Fibroblast of mammary gland (primary cell): ENCODE results near the gene IL17REL.

Experiments
- DNase-seq: peaks from one replicate; pipeline ENCODE4 v3.0.0-alpha.2; 2010; ENCODE audit warnings: low read depth
- H3K4me3 ChIP-seq: 2 replicates; pipeline ENCODE4 v1.5.1; 2011; ENCODE audit warnings: low read depth, mild to moderate bottlenecking, low read length, moderate library complexity; ENCODE audit not compliant: control insufficient read depth
- TF ChIP-seq, protein P1 (sequence below): conservative IDR thresholded peaks from 2 replicates; pipeline ENCODE4 v1.5.1; 2011; ENCODE audit warnings: low read depth, low read length, inconsistent platforms; ENCODE audit not compliant: control insufficient read depth, insufficient read depth

Gene IL17REL

DNA sequence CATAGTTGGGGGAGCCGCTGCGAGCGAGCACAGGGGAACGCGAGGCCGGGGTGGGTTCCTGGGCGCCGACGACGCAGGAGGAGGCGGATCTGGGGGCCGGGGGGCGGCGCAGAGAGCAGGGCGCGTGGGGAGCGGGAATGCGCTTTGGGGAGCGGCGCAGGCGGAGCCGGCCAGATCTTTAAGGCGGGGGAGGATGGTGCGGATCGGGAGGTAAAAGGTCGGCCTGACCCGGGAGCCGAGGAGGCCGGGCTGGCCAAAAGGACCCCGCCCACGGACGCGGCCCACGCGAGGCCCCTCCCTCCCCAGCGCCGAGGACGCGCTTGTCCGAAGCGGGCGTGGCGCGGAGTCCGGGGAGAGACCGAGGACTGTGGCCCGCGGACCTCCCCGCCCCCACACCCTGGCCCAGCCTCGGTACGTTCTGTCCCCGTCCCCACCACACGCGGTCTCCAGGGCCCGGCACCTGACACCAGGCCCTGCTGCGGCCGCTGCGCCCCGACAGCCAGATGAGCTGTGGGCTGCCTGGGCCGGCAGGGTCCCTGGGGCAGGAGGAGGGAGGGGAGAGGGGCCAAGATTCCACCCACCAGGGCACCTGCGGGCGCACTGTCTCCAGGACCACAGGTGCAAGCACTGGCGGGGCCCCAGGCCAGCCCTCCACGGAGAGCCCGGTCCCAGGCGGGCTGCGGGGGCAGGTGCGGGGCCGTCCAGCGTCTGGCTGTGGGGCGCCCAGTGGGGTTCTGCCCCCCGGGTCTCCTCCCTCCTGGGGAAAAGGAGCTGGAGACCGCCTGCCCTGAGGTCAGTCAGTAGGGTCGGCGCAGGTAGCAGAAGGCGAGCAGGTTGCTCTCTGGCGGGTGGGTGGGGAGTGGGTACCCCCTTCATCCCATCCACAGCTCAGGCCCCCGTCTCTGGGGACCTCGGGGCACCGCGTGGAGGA is 41.1 kb downstream of the IL17REL start:
- peak overlapping the region; percentile 34 for H3K4me3 ChIP-seq
- peak; percentile 63 for DNase-seq
- TF ChIP-seq, protein P1, sequence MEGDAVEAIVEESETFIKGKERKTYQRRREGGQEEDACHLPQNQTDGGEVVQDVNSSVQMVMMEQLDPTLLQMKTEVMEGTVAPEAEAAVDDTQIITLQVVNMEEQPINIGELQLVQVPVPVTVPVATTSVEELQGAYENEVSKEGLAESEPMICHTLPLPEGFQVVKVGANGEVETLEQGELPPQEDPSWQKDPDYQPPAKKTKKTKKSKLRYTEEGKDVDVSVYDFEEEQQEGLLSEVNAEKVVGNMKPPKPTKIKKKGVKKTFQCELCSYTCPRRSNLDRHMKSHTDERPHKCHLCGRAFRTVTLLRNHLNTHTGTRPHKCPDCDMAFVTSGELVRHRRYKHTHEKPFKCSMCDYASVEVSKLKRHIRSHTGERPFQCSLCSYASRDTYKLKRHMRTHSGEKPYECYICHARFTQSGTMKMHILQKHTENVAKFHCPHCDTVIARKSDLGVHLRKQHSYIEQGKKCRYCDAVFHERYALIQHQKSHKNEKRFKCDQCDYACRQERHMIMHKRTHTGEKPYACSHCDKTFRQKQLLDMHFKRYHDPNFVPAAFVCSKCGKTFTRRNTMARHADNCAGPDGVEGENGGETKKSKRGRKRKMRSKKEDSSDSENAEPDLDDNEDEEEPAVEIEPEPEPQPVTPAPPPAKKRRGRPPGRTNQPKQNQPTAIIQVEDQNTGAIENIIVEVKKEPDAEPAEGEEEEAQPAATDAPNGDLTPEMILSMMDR = no peak

DNA sequence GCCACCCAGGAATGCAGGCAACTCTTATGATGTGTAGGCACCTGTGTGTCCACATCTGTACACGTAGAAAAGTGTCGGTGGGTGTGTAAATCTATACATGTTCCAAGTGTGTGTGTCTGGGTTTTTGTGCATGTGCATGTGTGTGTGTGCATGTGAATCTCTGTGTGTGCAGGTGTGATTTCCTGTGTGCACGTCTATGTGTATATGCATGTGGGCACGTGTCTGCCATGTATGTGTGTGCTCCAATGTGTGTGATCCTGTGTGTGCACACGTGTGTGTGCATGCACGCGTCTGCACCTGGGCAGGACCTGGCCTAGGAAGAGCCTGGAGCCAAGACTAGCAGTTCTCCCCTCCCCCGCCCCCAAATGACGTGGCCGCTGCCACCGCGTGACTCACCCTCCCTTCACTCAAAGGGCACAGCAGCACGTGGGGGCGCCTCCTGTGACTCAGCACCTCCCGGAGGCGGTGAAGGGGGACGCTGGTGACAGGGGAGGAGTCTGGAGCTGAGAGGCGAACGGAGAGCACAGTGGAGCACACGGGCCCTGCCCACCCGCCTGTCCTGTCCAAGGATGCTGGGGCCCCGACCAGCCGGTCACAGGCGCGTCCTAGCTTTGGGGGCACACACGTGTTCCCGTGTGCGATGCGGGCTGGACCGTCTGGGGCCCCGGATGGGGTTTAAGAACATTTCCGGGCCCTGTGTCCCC is 41.9 kb downstream of the IL17REL start:
- peak overlapping the region; percentile 34 for H3K4me3 ChIP-seq
- TF ChIP-seq, protein P1 = no peak
- DNase-seq = peak; percentile 96

DNA sequence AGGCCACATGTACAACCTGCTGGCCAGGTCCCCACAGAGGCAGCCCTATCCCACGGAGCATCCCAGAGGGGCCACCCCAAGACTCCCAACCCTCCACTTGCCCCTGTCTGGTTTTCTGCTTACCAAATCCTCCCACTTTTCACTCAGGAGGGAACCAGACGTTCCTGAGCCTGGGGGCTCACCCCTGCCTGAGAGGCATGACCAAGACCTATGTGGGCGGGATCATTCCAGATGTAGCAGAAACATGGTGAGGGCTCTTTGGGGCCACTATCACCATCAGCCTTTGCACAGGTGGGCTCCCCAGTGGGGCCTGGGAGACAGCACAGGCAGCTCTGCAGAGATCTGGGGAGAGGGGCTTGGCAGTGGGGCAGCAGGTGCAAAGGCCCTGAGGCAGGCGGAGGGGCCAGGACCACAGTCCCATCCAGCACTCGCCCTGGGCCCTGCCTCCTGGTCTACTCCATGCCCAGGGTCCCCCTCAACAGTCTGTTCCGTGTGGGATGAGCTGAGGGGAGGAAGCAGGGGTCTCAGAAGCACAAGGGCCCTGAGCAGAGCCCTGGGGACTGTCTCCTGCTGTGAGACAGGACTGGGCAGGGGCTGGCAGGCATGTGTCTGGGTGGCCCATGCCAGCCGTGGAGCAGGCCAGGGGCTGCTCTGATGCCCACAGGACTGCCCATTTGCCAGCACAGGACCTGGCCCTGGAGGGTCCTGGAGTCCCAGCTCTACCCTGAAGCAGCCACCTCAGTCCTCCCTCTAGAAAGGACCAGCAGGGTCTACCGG is 42.6 kb downstream of the IL17REL start:
- TF ChIP-seq, protein P1 = no peak
- DNase-seq = no peak
- no peak overlapping the region for H3K4me3 ChIP-seq

DNA sequence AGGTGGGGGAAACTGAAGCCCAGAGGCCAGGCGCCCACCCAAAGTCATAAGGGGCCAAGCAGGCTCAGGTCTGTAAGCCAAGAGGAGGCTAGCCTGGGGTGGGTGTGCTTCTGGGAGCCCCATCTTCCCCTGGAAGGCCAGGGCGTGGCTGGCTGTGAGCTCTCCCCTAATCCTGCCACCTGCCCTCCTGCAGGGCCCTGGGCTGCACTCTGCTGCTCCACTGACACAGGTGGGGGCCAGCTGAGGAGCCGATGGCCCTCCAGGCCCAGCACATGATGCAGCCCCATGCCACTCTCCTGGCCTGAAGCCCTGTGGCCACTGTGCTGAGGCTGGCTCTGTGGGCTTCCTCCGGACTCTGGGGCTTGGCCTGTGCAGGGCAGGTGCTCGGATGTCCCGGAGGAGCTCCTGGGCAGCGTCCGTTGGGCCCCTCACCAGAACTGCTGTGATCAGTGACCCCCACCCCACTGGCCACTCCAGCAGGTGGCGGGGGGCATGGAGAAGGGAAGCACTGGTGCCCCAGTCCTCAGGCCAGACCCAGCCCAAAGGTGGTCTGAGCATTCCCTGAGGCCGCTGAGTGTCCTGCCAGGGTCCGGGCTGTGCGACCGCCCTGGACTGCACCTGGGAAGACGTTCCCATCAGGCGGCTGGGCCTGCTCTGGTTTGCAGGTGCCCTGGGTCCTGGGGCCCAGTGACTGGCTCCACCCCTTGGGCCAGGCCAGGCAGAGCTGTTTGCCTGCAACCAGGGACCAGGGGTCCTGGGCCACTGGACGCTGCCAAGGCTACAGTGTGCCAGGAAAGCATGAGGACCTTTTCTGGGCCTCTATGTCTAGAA is 43.5 kb downstream of the IL17REL start:
- DNase-seq = no peak
- TF ChIP-seq, protein P1 = no peak
- H3K4me3 ChIP-seq = no peak overlapping the region

DNA sequence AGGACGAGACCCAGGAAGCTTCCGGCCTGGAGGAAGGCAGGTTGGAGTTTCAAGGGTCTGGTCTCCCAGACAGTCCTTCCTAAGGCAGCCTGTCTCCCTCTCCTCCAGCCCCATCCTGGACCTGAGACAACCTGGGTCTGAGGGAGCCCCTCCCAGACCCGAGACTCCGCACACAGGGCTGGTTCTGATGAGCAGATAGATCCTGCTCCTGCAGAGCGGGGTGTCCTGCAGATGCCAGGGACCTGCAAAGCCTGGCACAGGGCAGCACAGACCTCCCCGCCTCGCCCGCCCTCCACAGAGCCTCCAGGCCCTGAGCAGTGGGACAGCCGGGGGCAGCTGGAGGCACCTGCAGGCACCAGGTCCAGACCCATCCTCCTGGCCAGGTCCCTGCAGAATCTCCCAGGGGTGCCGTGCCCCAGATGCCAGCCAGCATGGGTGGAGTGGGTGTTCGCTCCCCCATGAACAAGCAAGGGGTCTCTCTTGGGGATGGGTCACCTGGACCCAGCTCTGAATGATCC is 44.2 kb downstream of the IL17REL start:
- no peak overlapping the region for H3K4me3 ChIP-seq
- TF ChIP-seq, protein P1 = no peak
- DNase-seq = no peak
